Stimulated activated CD8-positive, alpha-beta memory T cell treated with anti-CD3 and anti-CD28 coated beads, Interleukin-12 subunit alpha, Interleukin-12 subunit beta, amount 100 ng/mL, for 4 hours (primary cell): ENCODE data around the gene BASP1.

Experiments used
- DNase-seq: peaks from one replicate; pipeline ENCODE4 v3.0.0-alpha.2; 2020; ENCODE audit warnings: low read depth

BASP1 gene, protein sequence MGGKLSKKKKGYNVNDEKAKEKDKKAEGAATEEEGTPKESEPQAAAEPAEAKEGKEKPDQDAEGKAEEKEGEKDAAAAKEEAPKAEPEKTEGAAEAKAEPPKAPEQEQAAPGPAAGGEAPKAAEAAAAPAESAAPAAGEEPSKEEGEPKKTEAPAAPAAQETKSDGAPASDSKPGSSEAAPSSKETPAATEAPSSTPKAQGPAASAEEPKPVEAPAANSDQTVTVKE

DNA sequence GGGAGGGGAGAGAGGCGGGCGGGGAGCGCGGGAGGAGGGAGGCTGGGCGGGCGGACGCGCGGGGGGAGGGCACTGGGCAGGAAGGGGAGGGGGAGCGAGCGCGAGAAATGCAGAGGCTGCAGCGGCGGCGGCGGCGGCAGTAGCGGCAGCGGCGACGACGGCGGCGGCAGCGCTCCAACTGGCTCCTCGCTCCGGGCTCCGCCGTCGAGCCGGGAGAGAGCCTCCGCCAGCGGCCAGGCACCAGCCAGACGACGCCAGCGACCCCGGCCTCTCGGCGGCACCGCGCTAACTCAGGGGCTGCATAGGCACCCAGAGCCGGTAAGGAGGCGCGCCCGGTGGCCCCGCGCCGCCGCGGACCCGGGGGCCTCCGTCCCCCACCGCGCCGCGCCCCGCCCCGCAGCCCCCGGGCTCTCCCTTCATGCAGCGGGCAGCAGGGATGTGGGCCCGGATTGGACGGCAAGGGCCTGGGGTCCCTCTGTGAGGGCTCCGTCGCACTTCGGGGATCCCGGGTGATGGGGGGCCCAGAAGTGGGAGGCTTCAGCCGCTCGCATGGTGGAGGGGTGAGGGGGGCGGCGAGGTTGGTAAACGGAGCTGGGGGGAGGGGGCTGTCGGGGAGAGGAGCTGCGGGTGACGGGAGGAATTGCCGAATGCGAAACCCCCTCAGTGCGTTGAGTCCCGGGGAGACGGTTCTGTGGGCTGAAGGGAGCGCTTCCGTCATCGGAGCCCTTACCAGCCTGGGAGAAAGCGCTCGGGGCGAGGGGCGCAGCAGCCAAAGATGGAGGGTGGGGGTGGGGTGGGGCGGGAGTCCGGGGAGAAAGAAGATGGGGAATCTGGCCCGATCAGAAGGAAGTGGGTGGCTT, at the start of gene BASP1:
BASP1 (plus strand) TSS at position 139 of the 860 bp plus-strand sequence. CDS start 57,586 bp downstream, outside the sequence.
- no peak for DNase-seq

DNA sequence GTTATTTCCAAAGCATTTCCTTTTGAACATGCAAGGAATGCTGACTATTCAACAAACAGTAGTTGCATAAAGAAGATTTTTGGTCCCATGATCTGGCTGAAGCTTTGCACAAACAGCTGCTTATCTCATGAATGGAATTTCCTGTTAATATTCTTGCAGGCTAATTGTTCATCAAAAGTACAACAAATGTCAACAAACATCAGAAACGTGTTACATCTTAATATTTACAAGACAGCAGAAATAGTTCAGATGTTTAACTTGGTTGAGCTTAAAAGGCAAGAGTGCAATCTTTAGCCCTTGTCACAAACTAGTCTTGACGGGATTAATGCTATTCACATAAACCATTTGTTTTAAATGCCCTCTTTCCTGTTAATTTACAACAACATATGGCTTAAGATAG, 47.9 kb upstream of the BASP1 start:
- no peak for DNase-seq

DNA sequence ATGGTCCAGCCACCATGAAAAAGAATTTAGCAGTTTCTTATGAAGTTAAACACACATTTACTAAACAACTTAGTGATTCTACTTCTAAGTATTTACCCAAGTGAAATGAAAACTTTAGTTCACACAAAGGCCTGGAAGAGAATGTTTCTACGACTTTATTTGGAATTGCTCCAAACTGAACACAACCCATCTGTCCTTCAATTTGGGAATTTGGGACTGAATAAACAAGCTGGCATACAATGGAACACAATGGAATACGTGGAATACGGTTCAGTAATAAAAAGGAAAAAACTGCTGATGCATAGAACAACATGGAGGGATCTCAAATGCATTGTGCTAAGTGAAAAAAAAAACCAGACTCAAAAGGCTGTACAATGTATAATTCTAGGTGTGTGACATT, 44.6 kb upstream of the BASP1 start:
- no peak for DNase-seq

DNA sequence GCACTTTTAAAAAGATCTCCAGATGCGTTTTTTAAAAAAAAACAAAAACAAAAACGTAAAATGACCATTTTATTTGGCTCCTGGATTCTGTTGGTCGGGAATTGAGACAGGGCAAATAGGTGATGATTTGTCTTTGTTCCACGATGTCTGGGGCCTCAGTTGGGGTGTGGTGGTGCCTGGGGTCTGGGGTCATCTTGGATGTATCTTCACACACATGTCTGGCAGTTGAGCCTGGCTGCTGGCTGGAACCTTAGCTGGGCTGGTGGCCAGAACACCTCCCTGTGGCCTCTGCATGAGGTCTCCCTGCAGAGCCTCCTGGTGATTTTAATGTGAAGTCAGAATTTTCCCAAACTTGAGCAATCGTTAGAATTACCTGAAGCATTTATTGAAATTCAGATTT, 42.5 kb upstream of the BASP1 start:
- DNase-seq = no peak

DNA sequence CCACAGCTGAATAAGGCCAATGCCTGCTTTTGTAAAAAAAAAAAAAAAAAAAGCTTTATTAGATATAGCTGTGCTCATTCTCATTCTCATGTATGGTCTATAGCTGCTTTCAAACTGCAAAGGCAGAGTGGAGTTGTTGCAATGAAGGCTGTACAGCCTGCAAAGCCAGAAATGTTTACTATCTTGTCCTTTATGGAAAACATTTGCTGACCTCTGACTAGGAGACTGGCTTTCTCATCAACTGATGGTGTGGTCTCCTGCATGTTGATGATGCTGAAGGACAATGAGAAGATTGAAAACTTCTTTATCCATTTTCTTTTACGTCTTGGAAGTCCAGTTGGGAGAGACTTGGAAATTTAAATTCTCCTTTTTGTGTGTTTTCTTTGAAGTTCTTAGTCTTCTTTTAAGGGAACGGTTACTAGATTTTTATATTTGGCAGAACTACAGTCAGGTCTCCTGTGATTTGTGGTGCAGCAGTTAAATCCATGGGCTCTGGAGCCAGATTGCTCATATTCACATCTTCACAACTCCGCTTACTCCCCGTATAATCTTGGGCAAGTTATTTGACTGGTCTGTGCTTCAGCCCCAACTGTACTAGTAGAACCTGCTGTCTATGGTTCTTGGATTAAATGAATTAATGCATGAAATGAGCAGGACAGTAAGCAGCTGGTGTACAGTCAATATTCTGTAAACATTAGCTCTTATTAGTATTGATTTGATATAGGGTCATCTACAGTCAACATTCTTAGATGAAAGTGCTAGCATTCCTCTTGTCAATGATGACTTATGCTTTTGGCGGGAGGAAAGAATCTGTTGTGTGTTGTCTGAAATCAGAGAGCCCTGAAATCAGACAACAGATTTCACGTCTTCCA, 39.7 kb upstream of the BASP1 start:
- DNase-seq = no peak

DNA sequence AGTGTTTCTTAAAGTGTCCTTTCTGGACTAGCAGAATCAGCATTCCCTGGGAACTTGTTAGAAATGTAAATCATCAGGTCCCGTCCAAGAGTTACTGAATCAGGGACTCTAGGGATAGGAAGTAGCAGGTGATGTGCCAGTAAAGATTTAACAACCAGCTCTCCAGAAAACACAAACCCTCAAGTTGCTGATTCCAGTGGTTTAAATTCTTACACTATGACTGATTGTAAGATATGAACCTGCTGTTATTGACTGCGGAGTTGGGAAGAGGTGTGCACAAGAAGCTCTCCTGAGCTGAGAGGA, 39.1 kb upstream of the BASP1 start:
- no peak for DNase-seq

DNA sequence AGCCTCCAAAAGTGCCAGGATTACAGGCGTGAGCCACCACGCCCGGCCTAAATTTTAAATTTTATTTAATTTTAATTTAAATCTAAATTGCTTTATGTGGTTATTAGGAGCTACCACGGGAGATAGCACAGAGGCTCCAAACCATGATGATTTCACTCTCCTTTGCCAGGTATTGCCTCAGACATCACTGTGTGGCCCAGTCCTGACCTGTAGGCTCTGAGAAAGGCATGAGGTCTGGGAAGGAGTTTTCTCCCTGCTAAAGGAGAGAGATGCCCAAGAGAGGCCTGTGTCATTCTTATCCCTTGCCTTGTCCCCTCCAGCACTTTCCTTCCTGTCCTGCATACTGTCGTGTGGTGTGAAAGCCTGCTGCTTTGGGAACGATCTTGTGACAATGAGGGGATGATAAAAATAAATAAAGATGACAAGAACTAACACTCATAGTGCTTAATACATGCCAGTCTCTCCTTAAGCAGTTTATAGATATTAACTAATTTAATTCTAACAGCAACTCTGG, 37.0 kb upstream of the BASP1 start:
- no peak for DNase-seq

DNA sequence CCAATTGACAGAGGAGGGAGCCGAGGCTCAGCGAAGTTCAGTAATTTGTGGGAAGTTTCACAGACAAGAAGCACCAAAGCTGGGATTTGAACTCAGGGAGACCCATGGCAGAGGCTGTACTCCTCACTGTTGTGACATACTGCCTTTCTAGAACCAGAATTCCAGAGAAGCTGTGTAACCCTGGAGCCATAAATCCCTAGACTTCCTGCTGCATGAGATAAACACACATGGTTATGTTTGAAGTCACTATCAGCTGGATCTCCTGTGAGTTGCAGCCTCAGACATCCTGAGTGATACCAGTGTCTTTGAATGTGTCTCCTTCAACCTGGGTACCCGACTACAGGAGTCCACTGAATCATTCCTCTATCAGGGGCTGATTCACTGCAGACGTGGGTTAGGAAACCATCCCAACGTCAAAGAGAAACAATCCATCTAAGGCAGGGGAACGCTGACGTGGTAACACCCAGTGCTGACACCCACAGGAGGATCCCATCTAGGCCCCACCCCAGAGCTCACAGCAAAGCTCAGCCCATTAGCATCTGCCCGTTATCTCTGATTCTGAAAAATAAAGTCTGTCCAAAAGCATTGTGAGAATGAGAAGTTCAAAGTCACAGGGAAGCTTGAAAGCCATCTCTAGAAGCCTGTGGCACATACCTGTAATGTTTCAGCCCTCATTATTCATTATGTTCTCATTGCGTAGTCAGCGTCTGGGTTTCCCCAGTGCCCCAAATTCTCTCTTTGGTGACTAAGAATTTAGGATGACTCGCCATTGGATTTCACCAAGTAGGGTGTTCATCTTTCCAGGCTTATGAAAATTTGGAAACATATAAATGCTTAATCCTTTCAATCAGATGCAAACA, 36.3 kb upstream of the BASP1 start:
- no peak for DNase-seq

DNA sequence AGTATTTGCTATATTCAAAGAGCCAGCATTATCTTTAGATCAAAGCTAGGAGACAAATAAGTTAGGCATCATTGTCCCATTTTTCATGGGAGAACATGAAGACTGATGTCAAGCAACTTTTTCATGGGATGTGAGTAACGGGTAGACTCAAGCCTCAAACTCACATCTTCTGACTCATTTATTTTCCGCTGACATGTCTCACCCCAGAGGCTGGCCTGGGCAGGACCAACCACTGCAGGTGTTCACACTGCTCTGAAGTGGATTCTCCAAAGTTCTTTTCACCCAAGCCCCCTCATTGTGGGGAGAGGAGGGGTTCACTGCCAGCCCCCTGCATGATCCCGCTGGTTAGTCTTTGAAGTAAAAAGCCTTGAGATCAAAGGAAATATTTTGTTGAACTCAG, 34.9 kb upstream of the BASP1 start:
- no peak for DNase-seq

DNA sequence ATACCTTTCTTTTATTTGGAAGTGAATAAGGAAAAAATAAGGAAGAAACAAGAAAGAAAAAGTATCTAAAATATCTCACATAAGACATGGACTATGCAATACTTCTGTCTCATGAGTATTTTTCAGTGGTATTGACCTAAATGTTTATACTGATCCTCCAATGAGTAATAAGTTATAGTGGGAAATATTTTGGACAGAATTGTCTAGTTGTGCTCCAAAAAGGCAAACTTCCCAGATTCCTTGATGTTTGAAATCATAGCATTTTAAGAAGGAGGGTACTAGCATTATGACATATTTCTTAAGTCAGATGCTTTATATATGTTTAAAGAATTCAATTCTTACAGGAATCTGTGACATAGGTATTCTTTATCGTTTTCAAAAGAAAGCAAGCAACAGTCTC, 34.5 kb upstream of the BASP1 start:
- DNase-seq = no peak

DNA sequence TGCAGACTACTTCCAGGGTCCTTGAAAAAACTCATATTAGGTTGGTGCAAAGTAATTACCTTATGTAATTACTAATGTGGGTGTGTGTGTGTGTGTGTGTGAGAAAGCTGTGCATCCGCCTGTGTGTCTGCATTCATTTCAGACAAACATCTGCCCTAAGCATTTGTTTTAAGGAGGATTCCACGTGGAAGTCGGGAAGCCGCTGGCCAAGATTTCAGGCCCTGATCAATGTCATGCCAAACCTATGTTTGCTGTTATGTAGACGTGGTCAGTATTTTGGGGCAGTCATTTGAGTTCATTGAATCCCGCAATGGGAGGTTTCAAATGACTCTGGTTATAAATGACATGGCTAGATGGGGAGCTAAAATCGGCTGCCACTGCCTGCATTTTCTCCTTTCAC, 33.6 kb upstream of the BASP1 start:
- DNase-seq = no peak

DNA sequence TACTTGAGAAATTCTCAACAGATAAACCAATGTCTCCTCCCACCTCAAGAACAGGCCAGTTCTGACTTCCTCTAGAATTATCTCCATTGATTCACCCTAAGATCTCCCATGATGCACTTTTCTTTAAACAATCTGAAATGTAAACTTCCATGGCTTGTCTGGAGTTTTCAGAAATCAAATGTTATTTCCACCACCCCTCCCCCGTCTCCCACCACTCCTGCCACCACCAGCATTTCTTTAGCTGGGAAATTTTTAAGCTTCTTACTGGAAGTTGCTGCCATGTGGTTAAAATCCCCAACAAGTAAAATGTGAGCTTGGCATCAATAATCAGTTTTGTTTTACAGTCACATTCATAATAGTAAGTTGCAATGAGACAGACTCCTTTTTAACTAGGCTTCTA, 32.8 kb upstream of the BASP1 start:
- no peak for DNase-seq

DNA sequence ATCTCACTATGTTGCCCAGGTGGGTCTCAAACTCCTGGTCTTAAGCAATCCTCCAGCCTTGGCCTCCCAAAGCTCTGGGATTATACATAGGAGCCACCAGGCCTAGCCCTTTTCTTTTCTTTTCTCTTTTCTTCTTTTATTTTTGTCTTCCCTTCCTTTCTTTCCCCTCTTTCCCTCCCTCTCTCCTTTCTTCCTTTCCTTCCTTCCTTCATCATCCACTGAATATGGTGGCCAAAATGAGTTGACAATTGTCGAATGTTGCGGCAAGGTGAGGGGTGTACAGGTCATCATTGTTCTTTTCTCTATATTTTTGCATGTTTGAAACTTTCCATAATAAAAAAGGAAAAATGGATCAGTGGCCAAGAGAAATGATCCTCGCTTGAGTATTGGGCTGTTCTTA, 32.1 kb upstream of the BASP1 start:
- DNase-seq = no peak

DNA sequence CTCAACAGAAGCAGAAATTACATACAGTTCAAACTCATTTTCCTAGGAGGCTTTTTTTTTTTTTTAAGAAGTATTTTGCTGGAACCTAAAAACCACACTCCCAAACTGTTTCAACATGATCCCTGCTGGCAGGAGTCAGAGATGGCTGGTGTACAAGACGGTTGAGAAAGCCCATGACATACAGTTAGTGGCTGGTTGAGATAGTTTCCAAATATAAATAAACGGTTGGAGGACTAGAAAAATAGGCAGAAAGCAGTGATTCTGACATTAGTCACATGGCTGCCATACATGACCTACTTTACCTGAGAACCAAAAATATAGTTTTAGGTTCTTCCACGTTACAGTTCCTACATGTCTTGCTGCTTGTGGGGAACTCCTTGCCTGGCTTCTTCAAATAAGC, 31.7 kb upstream of the BASP1 start:
- no peak for DNase-seq

DNA sequence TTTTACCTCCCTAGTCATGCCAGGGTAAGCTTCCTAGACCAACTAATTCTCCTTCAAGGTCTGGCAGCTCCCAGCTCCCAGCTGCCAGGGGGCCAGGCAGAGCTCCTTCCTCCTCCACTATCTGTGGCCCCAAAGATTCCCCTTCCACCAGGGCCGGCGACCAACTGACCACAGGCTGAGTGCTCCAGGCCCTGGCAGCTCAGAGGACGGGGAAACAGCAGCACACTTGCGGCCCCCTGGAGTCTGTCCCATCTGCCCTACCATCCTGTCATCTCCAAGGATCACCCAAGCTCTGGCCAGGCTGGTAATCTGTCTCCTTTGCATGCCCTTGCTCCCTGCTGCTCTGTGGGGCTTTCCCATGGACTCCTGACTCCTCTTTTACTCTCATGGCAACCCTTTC, 31.2 kb upstream of the BASP1 start:
- DNase-seq = no peak

DNA sequence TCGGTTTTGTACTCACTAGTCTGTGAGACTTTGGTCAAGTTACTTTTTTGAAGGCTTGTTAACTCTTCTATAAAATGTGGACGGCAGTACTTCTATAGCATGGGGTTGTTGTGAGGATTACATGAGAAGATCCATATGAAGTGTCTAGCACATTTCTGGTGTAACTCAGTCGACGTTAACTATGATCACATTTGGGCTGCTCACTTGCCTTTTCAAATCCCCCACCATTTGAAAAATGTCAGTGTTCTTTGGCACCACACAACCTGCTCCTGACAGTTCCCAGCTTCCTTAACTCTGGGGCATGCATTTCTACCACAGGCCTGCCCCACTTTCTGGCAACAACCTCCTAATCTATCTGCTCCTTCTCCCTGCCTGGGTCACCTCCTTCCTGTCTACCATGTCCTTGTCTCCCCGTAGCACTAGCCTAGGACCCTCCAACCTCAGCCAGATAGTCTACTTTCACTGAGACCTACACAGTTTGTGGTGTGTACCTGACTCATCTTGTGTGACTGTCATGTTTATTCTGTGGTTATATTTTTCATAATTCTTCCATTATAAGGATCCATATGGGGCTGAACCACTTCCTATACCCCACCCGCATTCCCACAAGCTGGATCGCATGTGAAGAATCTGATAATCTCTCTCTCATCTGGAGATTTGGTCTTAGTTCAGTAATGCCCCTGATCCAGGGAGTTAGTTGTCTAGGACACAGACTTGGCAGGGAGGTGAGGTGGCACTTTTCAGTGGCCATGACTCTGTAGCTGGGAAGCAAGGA, 30.2 kb upstream of the BASP1 start:
- DNase-seq = no peak

DNA sequence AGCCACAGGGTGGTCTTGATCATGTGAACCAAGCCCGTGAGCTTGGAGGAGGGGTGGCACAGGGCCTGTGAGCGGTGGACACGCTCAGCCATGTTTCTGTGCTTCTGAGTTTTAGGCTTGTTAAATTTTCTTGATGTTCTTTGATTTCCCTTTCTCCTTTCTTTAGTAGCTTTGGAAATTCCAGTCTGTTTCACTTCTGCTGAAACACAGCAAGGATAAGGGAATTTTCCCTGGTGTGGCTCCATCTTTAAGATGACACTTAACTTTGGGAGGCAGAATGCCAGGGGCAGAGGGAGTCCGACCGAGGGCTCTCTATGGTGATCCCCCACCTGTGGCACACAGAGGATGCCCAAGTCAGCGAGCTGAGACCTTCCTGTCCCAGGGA, 29.7 kb upstream of the BASP1 start:
- no peak for DNase-seq

DNA sequence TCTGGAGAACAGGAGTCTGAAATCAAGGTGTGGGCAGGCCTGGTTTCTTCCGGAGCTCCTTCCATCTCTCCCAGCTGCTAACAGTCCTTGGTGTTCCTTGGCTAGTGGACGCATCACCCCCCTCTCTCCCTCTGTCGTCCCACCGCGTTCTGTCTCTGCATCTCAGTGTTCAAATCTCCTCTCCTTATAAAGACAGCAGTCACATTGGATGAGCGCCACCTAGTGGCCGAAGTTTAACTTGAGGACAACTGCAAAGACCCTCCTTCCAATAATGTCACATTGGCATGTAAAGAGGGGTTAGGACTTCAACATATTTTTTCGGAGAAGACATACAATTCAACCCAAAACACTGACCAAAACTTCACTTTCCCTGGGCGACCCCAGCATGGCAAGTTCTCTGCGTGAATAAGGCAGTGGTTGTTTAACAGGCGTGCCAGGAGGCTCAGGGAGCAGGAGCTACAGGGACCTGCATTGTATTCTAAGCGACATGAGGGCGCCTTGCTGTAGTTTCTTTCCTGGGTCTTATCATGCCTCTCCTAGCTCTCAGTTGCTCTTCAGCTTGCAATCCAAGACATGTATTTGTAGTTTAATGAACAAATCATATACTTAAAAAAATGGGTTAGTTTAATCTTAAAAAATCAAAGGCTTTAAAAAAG, 27.9 kb upstream of the BASP1 start:
- no peak for DNase-seq

DNA sequence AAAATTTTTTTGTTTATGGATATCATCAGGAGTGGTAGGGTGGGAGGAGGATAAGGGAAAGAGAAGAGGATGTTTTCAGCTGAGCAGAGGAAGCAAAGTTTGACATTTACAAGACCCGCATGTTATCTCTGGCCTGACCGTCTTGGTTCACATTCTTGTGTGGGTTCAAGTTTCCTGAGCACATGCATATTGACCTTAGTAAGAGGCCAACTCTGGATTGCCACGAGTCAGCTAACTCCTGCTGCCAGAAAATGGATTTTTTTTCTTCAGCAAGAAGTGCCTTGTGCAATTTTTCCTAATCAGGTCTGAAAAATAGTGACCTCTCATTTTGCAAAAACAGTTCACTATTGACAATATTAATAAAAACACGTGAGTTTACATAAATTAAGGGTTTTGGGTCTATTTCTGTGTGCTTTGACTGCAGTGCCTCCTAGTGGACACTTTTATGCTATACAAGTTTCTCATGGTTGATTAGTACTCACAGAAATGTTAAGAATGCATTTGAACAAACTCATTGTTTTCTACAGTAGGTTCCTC, 27.1 kb upstream of the BASP1 start:
- DNase-seq = no peak

DNA sequence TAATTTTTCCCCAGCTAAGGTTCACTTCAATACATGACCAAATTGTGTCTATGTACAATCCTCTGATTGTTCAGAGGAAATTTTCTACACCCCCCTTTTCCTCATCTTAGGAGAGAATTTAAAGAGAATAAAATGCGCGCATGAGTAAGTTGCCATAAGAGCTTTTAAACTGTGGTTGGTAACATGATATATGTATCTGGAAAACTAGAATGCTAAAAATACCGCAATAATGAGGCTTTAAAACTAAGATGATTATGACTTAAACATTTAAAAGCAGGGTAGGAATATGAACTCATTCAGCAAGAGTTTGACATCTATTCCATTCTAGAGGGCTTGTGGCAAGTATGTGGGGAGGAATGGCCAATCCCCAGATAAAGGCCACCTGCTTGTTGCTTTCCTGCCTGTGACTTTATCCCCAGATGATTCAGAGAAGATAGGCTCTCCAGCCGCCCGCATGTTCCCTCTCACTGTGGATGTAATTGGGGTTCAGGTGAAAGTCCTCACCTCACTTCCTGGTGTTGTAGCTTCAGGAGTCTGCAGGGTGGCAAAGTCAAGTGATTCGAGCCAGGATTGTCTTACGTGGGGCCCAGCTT, 26.5 kb upstream of the BASP1 start:
- no peak for DNase-seq
